Uterine smooth muscle cell (primary cell): ENCODE measurements around the gene TREX2. TPM values are rescaled to one million over a fixed set of nuclear protein-coding genes. Genes with fewer than 3 reads are reported as not detected.

Experiments used
- total RNA-seq: library from RNA; depleted of rRNA; stranded (reverse); fragments of >200 nt; gene quantifications from 2 replicates; pipeline ENCODE4 v1.2.3, GENCODE V29; 2014

Gene TREX2
- total RNA-seq, result 1.9 and 2.4 TPM in 2 replicates

GRCh38 chrX:153445856-153446635, at the start of gene TREX2:
Gene TREX2 (minus strand): TSS chrX:153446056. CDS start chrX:153445430, 626 bp downstream.

GRCh38 chrX:153494541-153495361, 48.9 kb upstream of the TREX2 start, which contains the start of gene BGN:
Gene BGN (plus strand): TSS chrX:153494980. CDS start chrX:153504632, 9,652 bp downstream.

GRCh38 chrX:153470411-153471363, 24.8 kb upstream of the TREX2 start, which contains the start of gene HAUS7:
Gene HAUS7 (minus strand): TSS chrX:153470576. CDS start chrX:153470557, 19 bp downstream.

GRCh38 chrX:153411255-153411987, 34.4 kb downstream of the TREX2 start, which contains the start of gene ZFP92:
Gene ZFP92 (plus strand): TSS chrX:153411472. CDS start chrX:153418323, 6,851 bp downstream.

GRCh38 chrX:153401133-153401764, 44.6 kb downstream of the TREX2 start, which contains the start of gene PNMA6E:
Gene PNMA6E (minus strand): TSS chrX:153401350. CDS start chrX:153398849, 2,501 bp downstream.

Other genes starting within 250 kb of the TREX2 start
- gene PNMA6F, start 124.3 kb downstream of the TREX2 start, total RNA-seq, result not detected in 2 replicates
- 9.1 and 10.2 TPM in 2 replicates for gene ZNF275, start 111.9 kb downstream of the TREX2 start, total RNA-seq
- gene PNMA6E, start 44.7 kb downstream of the TREX2 start, total RNA-seq, result not detected in 2 replicates
- gene ZFP92, start 34.6 kb downstream of the TREX2 start, total RNA-seq, result 0.33 and 0.50 TPM in 2 replicates
- gene HAUS7, start 24.5 kb upstream of the TREX2 start, total RNA-seq, result 19.6 and 32.5 TPM in 2 replicates
- 9.0 and 27.9 TPM in 2 replicates for gene BGN, start 48.9 kb upstream of the TREX2 start, total RNA-seq
- under 0.01 TPM in 1 of 2 replicates, not detected in the other for gene ATP2B3, start 71.6 kb upstream of the TREX2 start, total RNA-seq
- gene CCNQ, start 153.1 kb upstream of the TREX2 start, total RNA-seq, result 31.7 and 47.8 TPM in 2 replicates
- 0.11 TPM in 1 of 2 replicates, not detected in the other for gene DUSP9, start 201.1 kb upstream of the TREX2 start, total RNA-seq
- 1.2 TPM in 1 of 2 replicates, not detected in the other for gene PNCK, start 227.8 kb upstream of the TREX2 start, total RNA-seq
- 7.0 and 19.5 TPM in 2 replicates for gene SLC6A8, start 241.9 kb upstream of the TREX2 start, total RNA-seq